Endothelial cell of umbilical vein (primary cell): ENCODE results near the gene RBM28. TPM values are rescaled to one million over a fixed set of nuclear protein-coding genes. Genes with fewer than 3 reads are reported as not detected.
A peak's percentile ranks its signal among the peaks of the same experiment; 100 is the strongest.

ENCODE experiments used
- BruUV-seq: library from RNA; stranded (reverse); fragments of 400-500 nt; replicated peaks from 2 replicates; lab custom pipeline; 2021; lab: Mats Ljungman, UMichigan
- CTCF ChIA-PET: fragments of 300-600, 350-600 bp; sonication (Branson Sonifier 250); formaldehyde crosslinking; loops from one replicate; lab custom pipeline; 2021; ENCODE audit warnings: antibody characterized with exemption, inconsistent platforms; lab: Charles Lee
- POLR2A ChIA-PET: fragments of 300-600, 350-600 bp; sonication (Branson Sonifier 250); formaldehyde crosslinking; loops from one replicate; lab custom pipeline; 2021; ENCODE audit warnings: antibody characterized with exemption, inconsistent platforms; lab: Charles Lee
- DNase-seq: peaks from one replicate; pipeline ENCODE4 v3.0.0-alpha.2; 2011; ENCODE audit warnings: low read depth, low spot score
- FAIRE-seq: peaks from 2 replicates; lab custom pipeline; 2011; peaks lifted over from hg19 to GRCh38; lab: Jason Lieb, UNC
- H2AFZ ChIP-seq: 2 replicates; pipeline ENCODE4 v1.6.0; 2012; ENCODE audit warnings: low read depth, low read length, control low read depth, inconsistent platforms
- H3K27ac ChIP-seq: 2 replicates; pipeline ENCODE4 v1.5.1; 2011; ENCODE audit warnings: low read depth, mild to moderate bottlenecking, control low read depth, low read length, moderate library complexity; ENCODE audit not compliant: insufficient read depth
- H3K27me3 ChIP-seq, 2 experiments: 2 replicates each; pipeline versions ENCODE4 v1.6.0 to v1.6.1; 2011; ENCODE audit warnings: low read length in 2 of 2, mixed read lengths in 1 of 2; ENCODE audit not compliant: control insufficient read depth in 2 of 2, insufficient read depth in 2 of 2
- H3K36me3 ChIP-seq, 2 experiments: 2 replicates in 1 of 2; 3 replicates in 1 of 2; pipeline ENCODE4 v1.5.1; 2011; ENCODE audit warnings: low read length in 2 of 2, mild to moderate bottlenecking in 1 of 2, moderate library complexity in 1 of 2; ENCODE audit not compliant: control insufficient read depth in 2 of 2, insufficient read depth in 2 of 2; ENCODE audit errors: extremely low read depth in 1 of 2
- H3K4me1 ChIP-seq: 3 replicates; pipeline ENCODE4 v1.5.1; 2011; ENCODE audit warnings: mild to moderate bottlenecking, low read length; ENCODE audit not compliant: control insufficient read depth, insufficient read depth; ENCODE audit errors: extremely low read depth
- H3K4me2 ChIP-seq: 2 replicates; pipeline ENCODE4 v1.6.1; 2011; ENCODE audit warnings: low read length, control low read depth, mixed read lengths; ENCODE audit not compliant: insufficient read depth
- H3K4me3 ChIP-seq, 3 experiments: fragments of 200-600 bp in 1 of 3; sonication (generic), shearing (Covaris generic) in 1 of 3; replicated peaks in 1 of 3; 2 replicates each; pipeline ENCODE4 v1.5.1; 2011 to 2016; ENCODE audit warnings: control low read depth in 3 of 3, low read length in 3 of 3, mild to moderate bottlenecking in 2 of 3, inconsistent platforms in 1 of 3, low read depth in 1 of 3, moderate library complexity in 1 of 3; ENCODE audit not compliant: insufficient read depth in 1 of 3
- H3K79me2 ChIP-seq: 2 replicates; pipeline ENCODE4 v1.6.0; 2012; ENCODE audit warnings: low read length, inconsistent platforms; ENCODE audit not compliant: control insufficient read depth, insufficient read depth
- H3K9ac ChIP-seq: replicated peaks from 2 replicates; pipeline ENCODE3; 2011; ENCODE audit warnings: low read length, control low read depth; ENCODE audit not compliant: insufficient read depth; ENCODE audit errors: extremely low read depth
- H3K9me1 ChIP-seq: replicated peaks from 3 replicates; pipeline ENCODE4 v1.6.0; 2011; ENCODE audit warnings: mild to moderate bottlenecking, low read length; ENCODE audit not compliant: control insufficient read depth, insufficient read depth; ENCODE audit errors: extremely low read depth
- H3K9me3 ChIP-seq: replicated peaks from 2 replicates; pipeline ENCODE4 v1.5.1; 2012; ENCODE audit warnings: low read length, inconsistent platforms; ENCODE audit not compliant: control insufficient read depth, insufficient read depth
- H4K20me1 ChIP-seq: replicated peaks from 2 replicates; pipeline ENCODE3; 2011; ENCODE audit warnings: mild to moderate bottlenecking, low read length; ENCODE audit not compliant: control insufficient read depth, insufficient read depth; ENCODE audit errors: extremely low read depth
- EZH2 ChIP-seq: IDR thresholded peaks from 2 replicates; pipeline ENCODE4 v1.6.1; 2012; ENCODE audit warnings: borderline replicate concordance, low read depth, mild to moderate bottlenecking, moderate library complexity, low read length, inconsistent platforms; ENCODE audit not compliant: severe bottlenecking
- FOS ChIP-seq: IDR thresholded peaks from 2 replicates; pipeline ENCODE4 v1.6.1; 2011; ENCODE audit warnings: mild to moderate bottlenecking, low read length, moderate library complexity, borderline replicate concordance; ENCODE audit not compliant: insufficient read depth
- GATA2 ChIP-seq: IDR thresholded peaks from 2 replicates; pipeline ENCODE4 v1.7.0; 2011; ENCODE audit warnings: low read depth, mild to moderate bottlenecking, moderate library complexity, mixed read lengths, low read length; ENCODE audit not compliant: insufficient read length, insufficient read depth
- JUN ChIP-seq: IDR thresholded peaks from 2 replicates; pipeline ENCODE4 v1.6.1; 2011; ENCODE audit warnings: borderline replicate concordance, low read depth; ENCODE audit not compliant: insufficient read length, insufficient read depth
- MYC ChIP-seq: IDR thresholded peaks from one replicate; pipeline ENCODE4 v1.6.1; 2011; ENCODE audit warnings: mild to moderate bottlenecking, low read depth, low read length
- POLR2A ChIP-seq: IDR thresholded peaks from 2 replicates; pipeline ENCODE4 v1.6.1; 2012; ENCODE audit warnings: low read depth, mild to moderate bottlenecking, control low read depth, low read length
- POLR2AphosphoS5 ChIP-seq: IDR thresholded peaks from 2 replicates; pipeline ENCODE4 v1.6.1; 2012; ENCODE audit warnings: low read depth, mild to moderate bottlenecking, control low read depth, low read length, moderate library complexity; ENCODE audit not compliant: insufficient read depth
- dilution Hi-C: fragments of 300-500 bp; cut with MboI; formaldehyde crosslinking; loops from one replicate; pipeline ENCODE4 v1.15.0; 2019; ENCODE audit warnings: low sequenced_read_pairs; ENCODE audit not compliant: extremely low pct_ligation_motif_present
- intact Hi-C: fragments of 100-400 bp; cut with micrococcal nuclease; formaldehyde crosslinking; loops from one replicate; pipeline ENCODE4 v1.10.0; 2022
- polyA plus RNA-seq, 4 experiments: library from polyadenylated mRNA; depleted of rRNA in 3 of 4; stranded (reverse) in 3 of 4; unstranded in 1 of 4; fragments of >200 nt; gene quantifications; 2 replicates each; pipeline versions ENCODE4 v1.2.1 to v1.2.3, GENCODE V29; 2011 to 2012; ENCODE audit warnings: missing spikeins in 1 of 4
- total RNA-seq: library from RNA; stranded (reverse); gene quantifications from 2 replicates; pipeline ENCODE4 v1.2.3, GENCODE V29; 2021
- TF ChIP-seq, protein P1 (sequence below), 2 donors: IDR thresholded peaks; 1 replicate in 1 of 2; 2 replicates in 1 of 2; pipeline ENCODE4 v1.5.1; 2011; ENCODE audit warnings: low read length in 2 of 2, mild to moderate bottlenecking in 2 of 2, moderate library complexity in 2 of 2, control low read depth in 1 of 2, inconsistent platforms in 1 of 2, low read depth in 1 of 2; ENCODE audit not compliant: insufficient read depth in 1 of 2; ENCODE audit errors: extremely low read depth in 1 of 2
- TF ChIP-seq, protein P2 (sequence below): IDR thresholded peaks from 2 replicates; pipeline ENCODE4 v1.6.1; 2011; ENCODE audit not compliant: insufficient read depth, insufficient read length

Gene RBM28
- total and polyA plus RNA-seq, 2 donors (not counting 3 experiments of a cell fraction or from before 2014, with no cell fraction given) = 11.6 to 58.7 TPM

- Histone ChIP-seq H3K4me3 (no peak overlapping the region), H3K9me1 (no peaks in the 10 kb centered on the region), H3K27ac (no peak overlapping the region), H4K20me1 (no peaks in the 10 kb centered on the region), H3K4me1 (peaks cover 3% of the 10 kb centered on the region), H3K9ac (no peak overlapping the region), H3K4me2 (no peak overlapping the region), H3K36me3 (no peaks in the 10 kb centered on the region), H2AFZ (no peak overlapping the region), H3K79me2 (peaks cover 9% of the 10 kb centered on the region), H3K9me3 (no peaks in the 10 kb centered on the region), H3K27me3 (peaks cover 30 to 32% of the 10 kb centered on the region in 2 experiments)
- DNase-seq (peak; percentile 56), FAIRE-seq (peak; percentile 62)
- intact Hi-C loops = loop anchor here (1.0 kb wide), 2 partner anchors 40 to 80 kb away; no protein-coding TSS in a partner anchor
- no TSS peak for BruUV-seq
- CTCF ChIA-PET = interaction anchor here (0.6 to 16.4 kb wide), 27 partner anchors 10 to 744 kb away, joined by 3 to 778 read pairs (median 6); partner anchors contain the start of genes IMPDH1 and PRRT4
- dilution Hi-C loops = no loop called here
- POLR2A ChIA-PET = interaction anchor here (1.1 kb wide), 1 partner anchor 40 kb away, joined by 4 read pairs; no protein-coding TSS in a partner anchor
- TF ChIP-seq, protein P1, sequence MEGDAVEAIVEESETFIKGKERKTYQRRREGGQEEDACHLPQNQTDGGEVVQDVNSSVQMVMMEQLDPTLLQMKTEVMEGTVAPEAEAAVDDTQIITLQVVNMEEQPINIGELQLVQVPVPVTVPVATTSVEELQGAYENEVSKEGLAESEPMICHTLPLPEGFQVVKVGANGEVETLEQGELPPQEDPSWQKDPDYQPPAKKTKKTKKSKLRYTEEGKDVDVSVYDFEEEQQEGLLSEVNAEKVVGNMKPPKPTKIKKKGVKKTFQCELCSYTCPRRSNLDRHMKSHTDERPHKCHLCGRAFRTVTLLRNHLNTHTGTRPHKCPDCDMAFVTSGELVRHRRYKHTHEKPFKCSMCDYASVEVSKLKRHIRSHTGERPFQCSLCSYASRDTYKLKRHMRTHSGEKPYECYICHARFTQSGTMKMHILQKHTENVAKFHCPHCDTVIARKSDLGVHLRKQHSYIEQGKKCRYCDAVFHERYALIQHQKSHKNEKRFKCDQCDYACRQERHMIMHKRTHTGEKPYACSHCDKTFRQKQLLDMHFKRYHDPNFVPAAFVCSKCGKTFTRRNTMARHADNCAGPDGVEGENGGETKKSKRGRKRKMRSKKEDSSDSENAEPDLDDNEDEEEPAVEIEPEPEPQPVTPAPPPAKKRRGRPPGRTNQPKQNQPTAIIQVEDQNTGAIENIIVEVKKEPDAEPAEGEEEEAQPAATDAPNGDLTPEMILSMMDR (IDR thresholded peaks at IDR 0.05; ENCODE audit: extremely low read depth in 1 of 2, insufficient read depth in 1 of 2, low read depth in 1 of 2, low read length in 2 of 2) = peak; percentile 60 to 70
- TF ChIP-seq EZH2 (peak; percentile 30), JUN (no peak)
Observed at GRCh38 chr7:128347647-128348097, 4.0 kb upstream of the RBM28 start.

DNA sequence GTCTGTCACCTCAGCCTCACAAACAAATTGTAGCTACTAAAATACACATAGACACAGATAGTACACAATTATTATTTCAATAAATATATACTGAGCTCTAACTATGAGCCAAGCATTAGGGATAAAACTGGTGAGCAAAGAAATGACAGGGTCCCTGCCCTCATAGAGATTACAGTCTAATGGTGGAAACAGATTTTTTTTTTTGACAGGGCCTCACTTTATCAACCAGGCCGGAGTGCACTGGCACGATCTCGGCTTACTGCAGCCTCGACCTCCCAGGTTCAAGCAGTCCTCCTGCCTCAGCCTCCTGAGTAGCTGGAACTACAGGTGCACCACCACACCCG lies 695 bp upstream of the RBM28 start:
- H3K9ac ChIP-seq = no peak overlapping the region
- DNase-seq (no peak), FAIRE-seq (no peak)
- ChIA-PET CTCF (interaction anchor here (0.7 to 16.4 kb wide), 6 partner anchors 14 to 412 kb away, joined by 3 to 778 read pairs (median 6); no protein-coding TSS in a partner anchor), POLR2A (no interaction called here)
- no peaks in the 10 kb centered on the region for H3K9me1 ChIP-seq
- intact Hi-C loops (no loop called here), dilution Hi-C loops (no loop called here)
- H3K4me3 ChIP-seq = no peak overlapping the region
- H3K4me2 ChIP-seq = no peak overlapping the region
- peak overlapping the region; percentile 74 for H2AFZ ChIP-seq
- H3K4me1 ChIP-seq = peaks cover 10% of the 10 kb centered on the region
- no peaks in the 10 kb centered on the region for H3K36me3 ChIP-seq
- peaks cover 5 to 10% of the 10 kb centered on the region in 2 experiments for H3K27me3 ChIP-seq
- no TSS peak for BruUV-seq
- TF ChIP-seq EZH2 = no peak
- no peak for TF ChIP-seq FOS
- no peak for TF ChIP-seq JUN
- no peak for TF ChIP-seq POLR2AphosphoS5
- no peak for TF ChIP-seq MYC
- TF ChIP-seq POLR2A = no peak
- TF ChIP-seq, protein P2, sequence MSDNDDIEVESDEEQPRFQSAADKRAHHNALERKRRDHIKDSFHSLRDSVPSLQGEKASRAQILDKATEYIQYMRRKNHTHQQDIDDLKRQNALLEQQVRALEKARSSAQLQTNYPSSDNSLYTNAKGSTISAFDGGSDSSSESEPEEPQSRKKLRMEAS = no peak
- TF ChIP-seq GATA2 = no peak
- TF ChIP-seq, protein P1 (IDR thresholded peaks at IDR 0.05; ENCODE audit: extremely low read depth in 1 of 2, insufficient read depth in 1 of 2, low read depth in 1 of 2, low read length in 2 of 2) = no peak
- no peaks in the 10 kb centered on the region for H4K20me1 ChIP-seq
- H3K27ac ChIP-seq = no peak overlapping the region
- no peaks in the 10 kb centered on the region for H3K9me3 ChIP-seq
- H3K79me2 ChIP-seq = peaks cover 30% of the 10 kb centered on the region
